HEK293 (cell line): ENCODE measurements around the gene DNAJC6.

Experiments
- ELK4 ChIP-seq: IDR thresholded peaks from 2 replicates; pipeline ENCODE4 v1.6.1; 2011; ENCODE audit warnings: mild to moderate bottlenecking, low read depth, low read length, borderline replicate concordance
- GLI2 ChIP-seq: fragments of 450-650 bp; formaldehyde crosslinking; IDR thresholded peaks from 2 replicates; pipeline ENCODE4; 2017; ENCODE audit warnings: missing biosample characterization, missing genetic modification characterization, low read depth, borderline replicate concordance
- GLIS2 ChIP-seq: fragments of 450-650 bp; formaldehyde crosslinking; IDR thresholded peaks from 2 replicates; pipeline ENCODE4 v1.5.1; 2016; ENCODE audit warnings: missing biosample characterization, missing genetic modification characterization
- IKZF3 ChIP-seq: fragments of 450-650 bp; IDR thresholded peaks from 2 replicates; pipeline ENCODE4 v1.5.0; 2018; ENCODE audit warnings: missing biosample characterization, mild to moderate bottlenecking, missing genetic modification characterization, moderate library complexity
- SCRT2 ChIP-seq: fragments of 450-650 bp; formaldehyde crosslinking; IDR thresholded peaks from 2 replicates; pipeline ENCODE4 v1.5.1; 2016; ENCODE audit warnings: missing biosample characterization, missing genetic modification characterization
- ZFHX2 ChIP-seq: fragments of 450-650 bp; formaldehyde crosslinking; conservative IDR thresholded peaks from 2 replicates; pipeline ENCODE4 v1.5.1; 2016; ENCODE audit warnings: missing biosample characterization, missing genetic modification characterization
- ZIC2 ChIP-seq: fragments of 450-650 bp; formaldehyde crosslinking; IDR thresholded peaks from 2 replicates; pipeline ENCODE4 v1.5.1; 2016; ENCODE audit warnings: missing biosample characterization, missing genetic modification characterization
- ZNF114 ChIP-seq: fragments of 450-650 bp; formaldehyde crosslinking; IDR thresholded peaks from 2 replicates; pipeline ENCODE4 v1.5.0; 2017; ENCODE audit warnings: missing biosample characterization, missing genetic modification characterization
- ZNF2 ChIP-seq: fragments of 450-650 bp; formaldehyde crosslinking; IDR thresholded peaks from 2 replicates; pipeline ENCODE4 v1.5.1; 2016; ENCODE audit warnings: missing biosample characterization, missing genetic modification characterization
- ZNF214 ChIP-seq: fragments of 450-650 bp; formaldehyde crosslinking; IDR thresholded peaks from 2 replicates; pipeline ENCODE4 v1.5.1; 2017; ENCODE audit warnings: missing biosample characterization, mild to moderate bottlenecking, missing genetic modification characterization, borderline replicate concordance
- ZNF23 ChIP-seq: fragments of 450-650 bp; formaldehyde crosslinking; IDR thresholded peaks from 2 replicates; pipeline ENCODE4 v1.5.1; 2016; ENCODE audit warnings: missing biosample characterization, missing genetic modification characterization, borderline replicate concordance
- ZNF391 ChIP-seq: fragments of 450-650 bp; formaldehyde crosslinking; IDR thresholded peaks from 2 replicates; pipeline ENCODE4 v1.5.1; 2016; ENCODE audit warnings: low read depth, missing biosample characterization, missing genetic modification characterization, borderline replicate concordance
- ZNF398 ChIP-seq: fragments of 450-650 bp; formaldehyde crosslinking; IDR thresholded peaks from 2 replicates; pipeline ENCODE4 v1.5.1; 2017; ENCODE audit warnings: missing biosample characterization, missing genetic modification characterization
- ZNF423 ChIP-seq: fragments of 450-650 bp; formaldehyde crosslinking; IDR thresholded peaks from 2 replicates; pipeline ENCODE4 v1.5.1; 2016; ENCODE audit warnings: missing biosample characterization, missing genetic modification characterization
- ZNF548 ChIP-seq: fragments of 450-650 bp; formaldehyde crosslinking; IDR thresholded peaks from 2 replicates; pipeline ENCODE4 v1.5.1; 2016; ENCODE audit warnings: missing biosample characterization, missing genetic modification characterization
- ZNF623 ChIP-seq: fragments of 450-650 bp; formaldehyde crosslinking; IDR thresholded peaks from 2 replicates; pipeline ENCODE4 v1.5.1; 2016; ENCODE audit warnings: missing biosample characterization, missing genetic modification characterization
- ZNF707 ChIP-seq: fragments of 450-650 bp; formaldehyde crosslinking; IDR thresholded peaks from 2 replicates; pipeline ENCODE4 v1.5.1; 2016; ENCODE audit warnings: missing biosample characterization, missing genetic modification characterization
- ZSCAN18 ChIP-seq: fragments of 450-650 bp; formaldehyde crosslinking; IDR thresholded peaks from 2 replicates; pipeline ENCODE4 v1.5.1; 2016; ENCODE audit warnings: missing biosample characterization, missing genetic modification characterization
- ZSCAN23 ChIP-seq: fragments of 450-650 bp; formaldehyde crosslinking; IDR thresholded peaks from 2 replicates; pipeline ENCODE4 v1.5.1; 2016; ENCODE audit warnings: missing biosample characterization, missing genetic modification characterization
- TF ChIP-seq, protein P1 (sequence below): fragments of 450-650 bp; formaldehyde crosslinking; IDR thresholded peaks from 2 replicates; pipeline ENCODE4 v1.5.1; 2016; ENCODE audit warnings: missing biosample characterization, missing genetic modification characterization
- TF ChIP-seq, protein P2 (sequence below): fragments of 450-650 bp; formaldehyde crosslinking; IDR thresholded peaks from 2 replicates; pipeline ENCODE4; 2016; ENCODE audit warnings: missing biosample characterization, missing genetic modification characterization
- TF ChIP-seq, protein P3 (sequence below): fragments of 450-650 bp; formaldehyde crosslinking; conservative IDR thresholded peaks from 2 replicates; pipeline ENCODE4 v1.5.1; 2016; ENCODE audit warnings: low read depth, missing biosample characterization, missing genetic modification characterization
- TF ChIP-seq, protein P4 (sequence below): fragments of 450-650 bp; IDR thresholded peaks from 2 replicates; pipeline ENCODE4 v1.5.1; 2018; ENCODE audit warnings: missing biosample characterization, mild to moderate bottlenecking, missing genetic modification characterization
- TF ChIP-seq, protein P5 (sequence below): fragments of 450-650 bp; formaldehyde crosslinking; IDR thresholded peaks from 2 replicates; pipeline ENCODE4 v1.5.1; 2017; ENCODE audit warnings: missing biosample characterization, missing genetic modification characterization

Gene DNAJC6

DNA sequence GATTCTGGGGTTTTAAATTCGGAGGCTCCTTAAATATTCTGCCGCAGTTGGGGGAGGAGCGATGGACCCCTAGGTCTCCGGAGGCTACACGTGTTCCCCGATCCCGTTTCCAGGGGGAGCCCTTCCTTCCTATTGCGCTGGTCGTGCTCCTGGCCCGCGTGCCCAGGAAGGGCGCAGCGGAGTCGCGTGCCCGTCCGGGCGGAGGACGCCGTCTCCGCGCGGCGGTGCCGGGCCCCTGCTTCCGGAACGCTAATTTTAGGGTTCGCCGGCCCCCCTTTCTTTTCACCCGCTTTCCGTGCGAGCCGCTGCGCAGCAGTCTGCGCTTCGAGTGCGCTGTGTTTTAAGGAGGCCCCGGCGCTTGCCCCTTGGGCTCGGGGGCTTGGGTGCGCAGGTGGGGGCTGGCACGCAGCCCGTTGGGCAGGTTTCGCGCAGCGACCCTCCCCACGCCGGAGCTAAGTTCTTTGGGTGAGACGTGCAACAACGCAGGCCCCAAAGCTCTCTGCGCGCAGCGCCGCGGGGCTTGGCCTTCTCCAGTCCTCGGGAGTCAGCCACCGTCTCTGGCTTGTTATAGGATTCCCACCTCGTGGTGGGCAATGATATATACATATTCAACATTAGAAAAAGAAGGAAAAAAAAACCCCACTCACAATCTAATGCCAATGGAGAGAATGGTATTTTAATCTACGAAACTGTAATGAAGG is 43.5 kb upstream of the DNAJC6 start (continued):
- TF ChIP-seq ELK4, result no peak
- TF ChIP-seq ZNF214 (tag by site-specific recombination), result no peak
- no peak for TF ChIP-seq ZNF23
- peak; percentile 56; the same call in 1 of the 2 replicates for TF ChIP-seq ZNF398 (tag by site-specific recombination)
- TF ChIP-seq ZSCAN18, result no peak
- TF ChIP-seq SCRT2 (tag by site-specific recombination), result no peak; the same call in 1 of the 2 replicates
- TF ChIP-seq, protein P1, sequence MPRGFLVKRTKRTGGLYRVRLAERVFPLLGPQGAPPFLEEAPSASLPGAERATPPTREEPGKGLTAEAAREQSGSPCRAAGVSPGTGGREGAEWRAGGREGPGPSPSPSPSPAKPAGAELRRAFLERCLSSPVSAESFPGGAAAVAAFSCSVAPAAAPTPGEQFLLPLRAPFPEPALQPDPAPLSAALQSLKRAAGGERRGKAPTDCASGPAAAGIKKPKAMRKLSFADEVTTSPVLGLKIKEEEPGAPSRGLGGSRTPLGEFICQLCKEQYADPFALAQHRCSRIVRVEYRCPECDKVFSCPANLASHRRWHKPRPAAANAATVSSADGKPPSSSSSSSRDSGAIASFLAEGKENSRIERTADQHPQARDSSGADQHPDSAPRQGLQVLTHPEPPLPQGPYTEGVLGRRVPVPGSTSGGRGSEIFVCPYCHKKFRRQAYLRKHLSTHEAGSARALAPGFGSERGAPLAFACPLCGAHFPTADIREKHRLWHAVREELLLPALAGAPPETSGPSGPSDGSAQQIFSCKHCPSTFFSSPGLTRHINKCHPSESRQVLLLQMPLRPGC (tag by site-specific recombination), result no peak
- peak; percentile 95 for TF ChIP-seq IKZF3 (tag by site-specific recombination)
- no peak for TF ChIP-seq GLI2 (tag by site-specific recombination)
- TF ChIP-seq ZNF114 (tag by site-specific recombination), result no peak
- TF ChIP-seq ZSCAN23 (tag by site-specific recombination), result no peak
- TF ChIP-seq GLIS2 (tag by site-specific recombination), result peak; percentile 62
- TF ChIP-seq ZNF623 (tag by site-specific recombination), result no peak
- no peak for TF ChIP-seq ZNF548 (tag by site-specific recombination)
- TF ChIP-seq, protein P2, sequence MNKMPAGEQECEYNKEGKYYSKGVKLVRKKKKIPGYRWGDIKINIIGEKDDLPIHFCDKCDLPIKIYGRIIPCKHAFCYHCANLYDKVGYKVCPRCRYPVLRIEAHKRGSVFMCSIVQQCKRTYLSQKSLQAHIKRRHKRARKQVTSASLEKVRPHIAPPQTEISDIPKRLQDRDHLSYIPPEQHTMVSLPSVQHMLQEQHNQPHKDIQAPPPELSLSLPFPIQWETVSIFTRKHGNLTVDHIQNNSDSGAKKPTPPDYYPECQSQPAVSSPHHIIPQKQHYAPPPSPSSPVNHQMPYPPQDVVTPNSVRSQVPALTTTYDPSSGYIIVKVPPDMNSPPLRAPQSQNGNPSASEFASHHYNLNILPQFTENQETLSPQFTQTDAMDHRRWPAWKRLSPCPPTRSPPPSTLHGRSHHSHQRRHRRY (tag by site-specific recombination), result no peak
- TF ChIP-seq, protein P3, sequence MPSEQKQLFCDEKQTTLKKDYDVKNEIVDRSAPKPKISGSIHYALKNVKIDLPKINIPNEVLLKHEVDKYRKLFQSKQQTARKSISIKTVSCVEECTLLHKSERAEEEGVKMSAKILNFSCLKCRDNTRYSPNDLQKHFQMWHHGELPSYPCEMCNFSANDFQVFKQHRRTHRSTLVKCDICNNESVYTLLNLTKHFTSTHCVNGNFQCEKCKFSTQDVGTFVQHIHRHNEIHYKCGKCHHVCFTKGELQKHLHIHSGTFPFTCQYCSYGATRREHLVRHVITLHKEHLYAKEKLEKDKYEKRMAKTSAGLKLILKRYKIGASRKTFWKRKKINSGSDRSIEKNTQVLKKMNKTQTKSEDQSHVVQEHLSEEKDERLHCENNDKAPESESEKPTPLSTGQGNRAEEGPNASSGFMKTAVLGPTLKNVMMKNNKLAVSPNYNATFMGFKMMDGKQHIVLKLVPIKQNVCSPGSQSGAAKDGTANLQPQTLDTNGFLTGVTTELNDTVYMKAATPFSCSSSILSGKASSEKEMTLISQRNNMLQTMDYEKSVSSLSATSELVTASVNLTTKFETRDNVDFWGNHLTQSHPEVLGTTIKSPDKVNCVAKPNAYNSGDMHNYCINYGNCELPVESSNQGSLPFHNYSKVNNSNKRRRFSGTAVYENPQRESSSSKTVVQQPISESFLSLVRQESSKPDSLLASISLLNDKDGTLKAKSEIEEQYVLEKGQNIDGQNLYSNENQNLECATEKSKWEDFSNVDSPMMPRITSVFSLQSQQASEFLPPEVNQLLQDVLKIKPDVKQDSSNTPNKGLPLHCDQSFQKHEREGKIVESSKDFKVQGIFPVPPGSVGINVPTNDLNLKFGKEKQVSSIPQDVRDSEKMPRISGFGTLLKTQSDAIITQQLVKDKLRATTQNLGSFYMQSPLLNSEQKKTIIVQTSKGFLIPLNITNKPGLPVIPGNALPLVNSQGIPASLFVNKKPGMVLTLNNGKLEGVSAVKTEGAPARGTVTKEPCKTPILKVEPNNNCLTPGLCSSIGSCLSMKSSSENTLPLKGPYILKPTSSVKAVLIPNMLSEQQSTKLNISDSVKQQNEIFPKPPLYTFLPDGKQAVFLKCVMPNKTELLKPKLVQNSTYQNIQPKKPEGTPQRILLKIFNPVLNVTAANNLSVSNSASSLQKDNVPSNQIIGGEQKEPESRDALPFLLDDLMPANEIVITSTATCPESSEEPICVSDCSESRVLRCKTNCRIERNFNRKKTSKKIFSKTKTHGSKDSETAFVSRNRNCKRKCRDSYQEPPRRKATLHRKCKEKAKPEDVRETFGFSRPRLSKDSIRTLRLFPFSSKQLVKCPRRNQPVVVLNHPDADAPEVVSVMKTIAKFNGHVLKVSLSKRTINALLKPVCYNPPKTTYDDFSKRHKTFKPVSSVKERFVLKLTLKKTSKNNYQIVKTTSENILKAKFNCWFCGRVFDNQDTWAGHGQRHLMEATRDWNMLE (tag by site-specific recombination), result no peak
- TF ChIP-seq, protein P4, sequence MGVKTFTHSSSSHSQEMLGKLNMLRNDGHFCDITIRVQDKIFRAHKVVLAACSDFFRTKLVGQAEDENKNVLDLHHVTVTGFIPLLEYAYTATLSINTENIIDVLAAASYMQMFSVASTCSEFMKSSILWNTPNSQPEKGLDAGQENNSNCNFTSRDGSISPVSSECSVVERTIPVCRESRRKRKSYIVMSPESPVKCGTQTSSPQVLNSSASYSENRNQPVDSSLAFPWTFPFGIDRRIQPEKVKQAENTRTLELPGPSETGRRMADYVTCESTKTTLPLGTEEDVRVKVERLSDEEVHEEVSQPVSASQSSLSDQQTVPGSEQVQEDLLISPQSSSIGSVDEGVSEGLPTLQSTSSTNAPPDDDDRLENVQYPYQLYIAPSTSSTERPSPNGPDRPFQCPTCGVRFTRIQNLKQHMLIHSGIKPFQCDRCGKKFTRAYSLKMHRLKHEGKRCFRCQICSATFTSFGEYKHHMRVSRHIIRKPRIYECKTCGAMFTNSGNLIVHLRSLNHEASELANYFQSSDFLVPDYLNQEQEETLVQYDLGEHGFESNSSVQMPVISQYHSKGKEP, result no peak
- no peak for TF ChIP-seq ZNF391 (tag by site-specific recombination)
- peak; percentile 83 for TF ChIP-seq ZNF2 (tag by site-specific recombination)
- TF ChIP-seq, protein P5, sequence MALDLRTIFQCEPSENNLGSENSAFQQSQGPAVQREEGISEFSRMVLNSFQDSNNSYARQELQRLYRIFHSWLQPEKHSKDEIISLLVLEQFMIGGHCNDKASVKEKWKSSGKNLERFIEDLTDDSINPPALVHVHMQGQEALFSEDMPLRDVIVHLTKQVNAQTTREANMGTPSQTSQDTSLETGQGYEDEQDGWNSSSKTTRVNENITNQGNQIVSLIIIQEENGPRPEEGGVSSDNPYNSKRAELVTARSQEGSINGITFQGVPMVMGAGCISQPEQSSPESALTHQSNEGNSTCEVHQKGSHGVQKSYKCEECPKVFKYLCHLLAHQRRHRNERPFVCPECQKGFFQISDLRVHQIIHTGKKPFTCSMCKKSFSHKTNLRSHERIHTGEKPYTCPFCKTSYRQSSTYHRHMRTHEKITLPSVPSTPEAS (tag by site-specific recombination), result no peak; the same call in 1 of the 2 replicates
- peak; percentile 73 for TF ChIP-seq ZIC2
- TF ChIP-seq ZFHX2 (tag by site-specific recombination), result peak; percentile 27; the same call in 1 of the 2 replicates
- TF ChIP-seq ZNF423 (tag by site-specific recombination), result no peak
- TF ChIP-seq ZNF707 (tag by site-specific recombination), result no peak
